K562 (cell line): Measurements from ENCODE around the gene MPC2. TPM values are rescaled to one million over a fixed set of nuclear protein-coding genes. Genes with fewer than 3 reads are reported as not detected.
A peak's percentile ranks its signal among the peaks of the same experiment; 100 is the strongest.

Experiments
- GTF2F1 ChIP-seq: IDR thresholded peaks from 2 replicates; pipeline ENCODE4 v1.6.1; 2011; ENCODE audit warnings: low read depth, low read length, improper control_type of control experiment
- HSF4 ChIP-seq: fragments of 250-450 bp; sonication (Bioruptor Pico); IDR thresholded peaks from 2 replicates; pipeline ENCODE4 v2.1.2; 2022; ENCODE audit warnings: mild to moderate bottlenecking, moderate library complexity, borderline replicate concordance
- L3MBTL2 ChIP-seq: fragments of 450-650 bp; IDR thresholded peaks from 2 replicates; pipeline ENCODE4 v1.6.1; 2016; ENCODE audit warnings: mild to moderate bottlenecking, moderate library complexity
- MGA ChIP-seq: fragments of 450-650 bp; IDR thresholded peaks from 2 replicates; pipeline ENCODE4 v1.6.1; 2016; ENCODE audit warnings: mild to moderate bottlenecking, moderate library complexity
- NFRKB ChIP-seq: fragments of 450-650 bp; IDR thresholded peaks from 2 replicates; pipeline ENCODE4 v1.6.1; 2016; ENCODE audit warnings: low read depth
- ZNF740 ChIP-seq, 3 experiments: fragments of 200-800 bp in 1 of 3; sonication (Bioruptor generic) in 1 of 3; sonication (generic) in 1 of 3; formaldehyde crosslinking in 1 of 3; IDR thresholded peaks; 2 replicates each; pipeline versions ENCODE4 v1.6.1 to v1.8.0; 2016 to 2022; ENCODE audit warnings: mild to moderate bottlenecking in 2 of 3, missing compliant biosample characterization in 2 of 3, missing genetic modification characterization in 2 of 3, missing genetic modification reagents in 1 of 3
- polyA plus RNA-seq, 8 experiments: library from polyadenylated mRNA; depleted of rRNA in 4 of 8; stranded (reverse) in 5 of 8; unstranded in 3 of 8; fragments of >200 nt; fragmentation: Nextera tagmentation in 2 of 8; fragmentation: Illumina TruSeq in 1 of 8; extraction: Ambion mirVana in 2 of 8; extraction: Trizol in 1 of 8; gene quantifications; 2 replicates each; pipeline versions ENCODE4 v1.2.1 to v1.2.3, GENCODE V29; 2011 to 2014; ENCODE audit warnings: inconsistent platforms in 1 of 8, missing spikeins in 1 of 8
- total RNA-seq, 7 experiments: library from RNA; depleted of rRNA in 6 of 7; stranded (reverse); fragments of >200 nt in 6 of 7; fragmentation: Illumina TruSeq in 2 of 7; extraction: Trizol in 2 of 7; gene quantifications; 2 replicates each; pipeline versions ENCODE4 v1.2.1 to v1.2.3, GENCODE V29; 2011 to 2021; ENCODE audit warnings: low replicate concordance in 1 of 7
- TF ChIP-seq, protein P1 (sequence below): sonication (generic); formaldehyde crosslinking; IDR thresholded peaks from 2 replicates; pipeline ENCODE4 v1.8.0; 2022; ENCODE audit warnings: missing genetic modification reagents, mild to moderate bottlenecking, moderate library complexity, borderline replicate concordance
- TF ChIP-seq, protein P2 (sequence below): sonication (generic); formaldehyde crosslinking; IDR thresholded peaks from 2 replicates; pipeline ENCODE4 v1.8.1; 2022; ENCODE audit warnings: missing genetic modification reagents
- TF ChIP-seq, protein P3 (sequence below), 2 experiments: fragments of 200-800 bp in 1 of 2; sonication (Bioruptor generic) in 1 of 2; sonication (generic) in 1 of 2; formaldehyde crosslinking in 1 of 2; IDR thresholded peaks in 1 of 2; conservative IDR thresholded peaks in 1 of 2; 2 replicates each; pipeline versions ENCODE4 v1.5.0 to v1.6.1; 2016 to 2020; ENCODE audit warnings: missing compliant biosample characterization in 1 of 2, missing genetic modification characterization in 1 of 2, missing genetic modification reagents in 1 of 2

The MPC2 gene
- total and polyA plus RNA-seq, 9 of the 15 experiments (the other 6 are each of a cell fraction or from before 2014, with no cell fraction given): 70.7 to 179 (median 144) TPM

DNA sequence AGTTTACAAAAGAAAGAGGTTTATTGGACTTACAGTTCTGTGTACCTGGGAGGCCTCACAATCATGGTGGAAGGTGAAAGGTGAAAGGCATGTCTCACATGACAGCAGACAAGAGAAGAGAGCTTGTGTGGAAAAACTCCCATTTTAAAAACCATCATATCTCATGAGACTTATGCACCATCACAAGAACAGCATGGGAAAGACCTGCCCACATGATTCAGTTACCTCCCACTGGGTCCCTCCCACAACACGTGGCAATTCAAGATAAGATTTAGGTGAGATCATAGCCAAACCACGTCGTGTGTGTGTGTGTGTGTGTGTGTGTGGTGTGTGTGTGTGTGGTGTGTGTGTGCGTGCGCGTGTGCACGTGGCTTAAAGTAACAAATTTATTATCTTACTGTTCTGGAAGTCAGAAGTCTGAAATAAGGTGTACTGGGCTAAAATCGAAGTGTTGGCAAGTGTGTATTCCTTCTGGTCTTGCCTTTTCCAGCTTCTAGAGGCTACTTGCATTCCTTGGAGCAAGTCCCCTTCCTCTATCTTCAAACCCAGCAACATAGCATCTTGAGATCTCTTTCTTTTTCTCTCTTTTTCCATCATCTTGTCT is 48.1 kb upstream of the MPC2 start (continued):
- TF ChIP-seq, protein P1, sequence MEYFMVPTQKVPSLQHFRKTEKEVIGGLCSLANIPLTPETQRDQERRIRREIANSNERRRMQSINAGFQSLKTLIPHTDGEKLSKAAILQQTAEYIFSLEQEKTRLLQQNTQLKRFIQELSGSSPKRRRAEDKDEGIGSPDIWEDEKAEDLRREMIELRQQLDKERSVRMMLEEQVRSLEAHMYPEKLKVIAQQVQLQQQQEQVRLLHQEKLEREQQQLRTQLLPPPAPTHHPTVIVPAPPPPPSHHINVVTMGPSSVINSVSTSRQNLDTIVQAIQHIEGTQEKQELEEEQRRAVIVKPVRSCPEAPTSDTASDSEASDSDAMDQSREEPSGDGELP: peak; percentile 89
- TF ChIP-seq L3MBTL2 (peak; percentile 93), GTF2F1 (no peak), NFRKB (0 out of 2 replicates have a peak, but pooled peaks have one; percentile 71), HSF4 (CRISPR knock-in tag) (no peak), MGA (peak; percentile 93), ZNF740 (CRISPR knock-in tag; IDR thresholded peaks at IDR 0.05) (peak; percentile 18; the same call in 1 of the 2 replicates), ZNF740 (tag; IDR thresholded peaks at IDR 0.05) (no peak)
- TF ChIP-seq, protein P2, sequence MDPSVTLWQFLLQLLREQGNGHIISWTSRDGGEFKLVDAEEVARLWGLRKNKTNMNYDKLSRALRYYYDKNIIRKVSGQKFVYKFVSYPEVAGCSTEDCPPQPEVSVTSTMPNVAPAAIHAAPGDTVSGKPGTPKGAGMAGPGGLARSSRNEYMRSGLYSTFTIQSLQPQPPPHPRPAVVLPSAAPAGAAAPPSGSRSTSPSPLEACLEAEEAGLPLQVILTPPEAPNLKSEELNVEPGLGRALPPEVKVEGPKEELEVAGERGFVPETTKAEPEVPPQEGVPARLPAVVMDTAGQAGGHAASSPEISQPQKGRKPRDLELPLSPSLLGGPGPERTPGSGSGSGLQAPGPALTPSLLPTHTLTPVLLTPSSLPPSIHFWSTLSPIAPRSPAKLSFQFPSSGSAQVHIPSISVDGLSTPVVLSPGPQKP (CRISPR knock-in tag): no peak
- TF ChIP-seq, protein P3, sequence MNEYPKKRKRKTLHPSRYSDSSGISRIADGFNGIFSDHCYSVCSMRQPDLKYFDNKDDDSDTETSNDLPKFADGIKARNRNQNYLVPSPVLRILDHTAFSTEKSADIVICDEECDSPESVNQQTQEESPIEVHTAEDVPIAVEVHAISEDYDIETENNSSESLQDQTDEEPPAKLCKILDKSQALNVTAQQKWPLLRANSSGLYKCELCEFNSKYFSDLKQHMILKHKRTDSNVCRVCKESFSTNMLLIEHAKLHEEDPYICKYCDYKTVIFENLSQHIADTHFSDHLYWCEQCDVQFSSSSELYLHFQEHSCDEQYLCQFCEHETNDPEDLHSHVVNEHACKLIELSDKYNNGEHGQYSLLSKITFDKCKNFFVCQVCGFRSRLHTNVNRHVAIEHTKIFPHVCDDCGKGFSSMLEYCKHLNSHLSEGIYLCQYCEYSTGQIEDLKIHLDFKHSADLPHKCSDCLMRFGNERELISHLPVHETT (CRISPR knock-in tag; conservative IDR thresholded peaks at IDR 0.05 in 1 of 2, IDR thresholded peaks at IDR 0.05 in 1 of 2): peak in 1 of 2 experiments; percentile 72; a peak in 2 of 4 replicates
